HepG2 (cell line): ENCODE measurements around the gene GPR82. TPM values are rescaled to one million over a fixed set of nuclear protein-coding genes. Genes with fewer than 3 reads are reported as not detected.

Experiments
- ATAC-seq: fragments of 200-7000 bp; cut with Tn5 transposase; 3 replicates; pipeline ENCODE4 v1.9.1; 2020; ENCODE audit warnings: mild to moderate bottlenecking, moderate library complexity
- BruUV-seq: library from RNA; stranded (reverse); fragments of 400-500 nt; replicated peaks from 2 replicates; lab custom pipeline; 2021; lab: Mats Ljungman, UMichigan
- CTCF ChIA-PET: fragments of 300-600 bp; formaldehyde crosslinking; extraction: SDS; loops from one replicate; lab custom pipeline; 2021; ENCODE audit warnings: low total read pairs, inconsistent platforms, low intra/inter-chr PET ratio; lab: Yijun Ruan, JAX
- POLR2A ChIA-PET: fragments of 350-600 bp; sonication (Branson Sonifier 250); formaldehyde crosslinking; loops from one replicate; lab custom pipeline; 2020; ENCODE audit warnings: antibody characterized with exemption, inconsistent platforms; lab: Yijun Ruan, JAX
- DNase-seq: peaks from one replicate; pipeline ENCODE4 v3.0.0-alpha.2; 2015; ENCODE audit warnings: low spot score
- FAIRE-seq: peaks from 3 replicates; lab custom pipeline; 2011; peaks lifted over from hg19 to GRCh38; lab: Jason Lieb, UNC
- H2AFZ ChIP-seq: one replicate; pipeline ENCODE4 v1.6.1; 2011; ENCODE audit warnings: low read length, inconsistent platforms
- H3K27ac ChIP-seq: fragments of 300-600 bp; 3 replicates; pipeline ENCODE4 v1.8.0; 2011; ENCODE audit warnings: mixed run types, mild to moderate bottlenecking, mixed read lengths, low read length, inconsistent platforms; ENCODE audit not compliant: insufficient read depth; ENCODE audit errors: extremely low read length
- H3K27me3 ChIP-seq, 2 experiments: fragments of 200-600 bp in 1 of 2; 2 replicates in 1 of 2; 3 replicates in 1 of 2; pipeline versions ENCODE4 v1.6.0 to v1.8.0; 2011; ENCODE audit warnings: low read length in 2 of 2, mild to moderate bottlenecking in 2 of 2, moderate library complexity in 2 of 2, inconsistent platforms in 1 of 2; ENCODE audit not compliant: insufficient read depth in 2 of 2, control insufficient read depth in 1 of 2
- H3K36me3 ChIP-seq, 2 experiments: fragments of 200-600 bp in 1 of 2; replicated peaks in 1 of 2; 2 replicates in 1 of 2; 3 replicates in 1 of 2; pipeline versions ENCODE4 v1.5.1 to v1.8.0; 2011; ENCODE audit warnings: low read length in 2 of 2, inconsistent platforms in 1 of 2; ENCODE audit not compliant: insufficient read depth in 2 of 2, control insufficient read depth in 1 of 2
- H3K4me1 ChIP-seq: 2 replicates; pipeline ENCODE4 v1.5.1; 2012; ENCODE audit warnings: low read length, inconsistent platforms; ENCODE audit not compliant: insufficient read depth
- H3K4me2 ChIP-seq: 2 replicates; pipeline ENCODE4 v1.6.0; 2011; ENCODE audit warnings: low read depth, low read length, inconsistent platforms
- H3K4me3 ChIP-seq, 3 experiments: fragments of 200-600 bp in 1 of 3; sonication (generic), shearing (Covaris generic) in 1 of 3; replicated peaks in 1 of 3; 2 replicates each; pipeline ENCODE4 v1.5.1; 2011 to 2016; ENCODE audit warnings: low read length in 3 of 3, inconsistent platforms in 2 of 3, low read depth in 2 of 3, mild to moderate bottlenecking in 2 of 3, control low read depth in 1 of 3, mixed read lengths in 1 of 3; ENCODE audit not compliant: insufficient read depth in 1 of 3
- H3K79me2 ChIP-seq: one replicate; pipeline ENCODE4 v1.6.1; 2011; ENCODE audit warnings: low read length, inconsistent platforms; ENCODE audit not compliant: insufficient read depth
- H3K9ac ChIP-seq: 2 replicates; pipeline ENCODE4 v1.6.0; 2011; ENCODE audit warnings: mild to moderate bottlenecking, low read depth, low read length, inconsistent platforms; ENCODE audit not compliant: insufficient read depth
- H3K9me3 ChIP-seq: 2 replicates; pipeline ENCODE4 v1.5.1; 2012; ENCODE audit warnings: mild to moderate bottlenecking, low read length
- H4K20me1 ChIP-seq: 2 replicates; pipeline ENCODE4 v1.6.0; 2011; ENCODE audit warnings: inconsistent platforms, mild to moderate bottlenecking, low read length, moderate library complexity; ENCODE audit not compliant: insufficient read depth
- IRF1 ChIP-seq: sonication (generic); formaldehyde crosslinking; IDR thresholded peaks from 2 replicates; pipeline ENCODE4 v1.4.0; 2020; ENCODE audit warnings: low read depth, mild to moderate bottlenecking, missing genetic modification reagents
- JDP2 ChIP-seq: sonication (generic); formaldehyde crosslinking; IDR thresholded peaks from 2 replicates; pipeline ENCODE4 v1.8.1; 2022; ENCODE audit warnings: missing genetic modification reagents, borderline replicate concordance
- KLF6 ChIP-seq: IDR thresholded peaks from 2 replicates; pipeline ENCODE4 v1.8.0; 2016; ENCODE audit warnings: missing biosample characterization, missing genetic modification reagents
- PAX8 ChIP-seq: sonication (generic); formaldehyde crosslinking; IDR thresholded peaks from 2 replicates; pipeline ENCODE4 v1.8.0; 2022; ENCODE audit warnings: mild to moderate bottlenecking, missing genetic modification reagents, borderline replicate concordance
- PRDM15 ChIP-seq: sonication (generic); formaldehyde crosslinking; IDR thresholded peaks from 2 replicates; pipeline ENCODE4 v1.4.0; 2020; ENCODE audit warnings: missing genetic modification reagents
- SIN3A ChIP-seq: IDR thresholded peaks from 2 replicates; pipeline ENCODE4 v1.6.1; 2011; ENCODE audit warnings: low read depth, mild to moderate bottlenecking, control low read depth, low read length, borderline replicate concordance
- TCF7L2 ChIP-seq: IDR thresholded peaks from 2 replicates; pipeline ENCODE4 v1.6.1; 2011; ENCODE audit warnings: mild to moderate bottlenecking, low read depth, low read length, moderate library complexity
- TEAD3 ChIP-seq: optimal IDR thresholded peaks from 2 replicates; pipeline ENCODE3; 2016; ENCODE audit warnings: borderline replicate concordance
- THAP8 ChIP-seq: sonication (generic); formaldehyde crosslinking; IDR thresholded peaks from 2 replicates; pipeline ENCODE4 v1.5.1; 2020; ENCODE audit warnings: missing genetic modification reagents, mild to moderate bottlenecking, borderline replicate concordance
- TRIM24 ChIP-seq: sonication (generic); formaldehyde crosslinking; IDR thresholded peaks from 2 replicates; pipeline ENCODE4 v1.8.0; 2022; ENCODE audit warnings: mild to moderate bottlenecking, missing genetic modification reagents
- ZBTB33 ChIP-seq: sonication (generic); formaldehyde crosslinking; IDR thresholded peaks from 2 replicates; pipeline ENCODE4 v1.4.0; 2020; ENCODE audit warnings: missing genetic modification reagents
- WGBS: methylation state at CpG from one replicate; pipeline ENCODE4 v1.1.6; 2017; ENCODE audit warnings: low lambda C conversion rate; 5-methylcytosine and 5-hydroxymethylcytosine counted together
- in situ Hi-C: cut with HindIII; loops from 2 replicates; pipeline ENCODE4 v1.10.0; 2017; ENCODE audit warnings: low pct_unique_long_range_greater_than_20kb; ENCODE audit not compliant: extremely low pct_ligation_motif_present
- intact Hi-C: fragments of 100-400 bp; cut with micrococcal nuclease; formaldehyde crosslinking; loops from one replicate; pipeline ENCODE4 v1.10.0; 2022; ENCODE audit not compliant: unreplicated experiment
- polyA plus RNA-seq, 8 experiments: library from polyadenylated mRNA; depleted of rRNA in 3 of 8; stranded (reverse) in 7 of 8; unstranded in 1 of 8; fragments of >200 nt; fragmentation: Illumina TruSeq in 4 of 8; extraction: Trizol in 4 of 8; gene quantifications; 2 replicates each; pipeline versions ENCODE4 v1.2.1 to v1.2.3, GENCODE V29; 2011 to 2016; ENCODE audit warnings: low read depth in 4 of 8, missing spikeins in 1 of 8, mixed read lengths in 1 of 8; ENCODE audit not compliant: insufficient read depth in 1 of 8
- total RNA-seq, 5 experiments: library from RNA; depleted of rRNA; stranded (reverse); fragments of >200 nt; fragmentation: Illumina TruSeq; extraction: Trizol; gene quantifications; 2 replicates each; pipeline ENCODE4 v1.2.3, GENCODE V29; 2016; ENCODE audit warnings: low read depth in 1 of 5

Gene GPR82
- total and polyA plus RNA-seq, 2 of the 13 experiments (the other 11 are each of a cell fraction or from before 2014, with no cell fraction given), result not detected

- CTCF ChIA-PET, result no interaction called here
- no peaks in the 10 kb centered on the region for H3K27me3 ChIP-seq
- TF ChIP-seq TCF7L2, result no peak
- TF ChIP-seq, all 625 proteins: peak for 0
- H3K9me3 ChIP-seq, result no peaks in the 10 kb centered on the region
- no peaks in the 10 kb centered on the region for H3K79me2 ChIP-seq
- no peaks in the 10 kb centered on the region for H4K20me1 ChIP-seq
- WGBS, result 98% methylated on average over 4 of the region's 4 CpGs
- H3K36me3 ChIP-seq, result no peaks in the 10 kb centered on the region
- DNase-seq, result no peak
- in situ Hi-C loops (no loop called here), intact Hi-C loops (no loop called here)
- no peak for FAIRE-seq
- H3K4me2 ChIP-seq, result no peak overlapping the region
- no peaks in the 10 kb centered on the region for H3K4me1 ChIP-seq
- H3K27ac ChIP-seq, result no peak overlapping the region
- POLR2A ChIA-PET, result no interaction called here
- no TSS peak for BruUV-seq
- H3K9ac ChIP-seq, result no peak overlapping the region
- ATAC-seq, result no peak
- no peak overlapping the region for H3K4me3 ChIP-seq
- no peak overlapping the region for H2AFZ ChIP-seq
Observed at GRCh38 chrX:41686788-41687187, 37.2 kb upstream of the GPR82 start.

GRCh38 chrX:41688156-41688555 is 35.8 kb upstream of the GPR82 start:
- no peaks in the 10 kb centered on the region for H3K79me2 ChIP-seq
- H3K36me3 ChIP-seq, result no peaks in the 10 kb centered on the region
- no peak overlapping the region for H3K9ac ChIP-seq
- no peak overlapping the region for H3K4me3 ChIP-seq
- H3K4me2 ChIP-seq, result no peak overlapping the region
- ChIA-PET POLR2A (no interaction called here), CTCF (no interaction called here)
- no peaks in the 10 kb centered on the region for H3K9me3 ChIP-seq
- intact Hi-C loops (no loop called here), in situ Hi-C loops (no loop called here)
- DNase-seq, result no peak
- BruUV-seq, result no TSS peak
- no peaks in the 10 kb centered on the region for H3K4me1 ChIP-seq
- no peaks in the 10 kb centered on the region for H4K20me1 ChIP-seq
- FAIRE-seq, result no peak
- H3K27me3 ChIP-seq, result no peaks in the 10 kb centered on the region
- no peak overlapping the region for H2AFZ ChIP-seq
- H3K27ac ChIP-seq, result no peak overlapping the region
- ATAC-seq, result no peak
- 95% methylated on average over 2 of the region's 2 CpGs for WGBS
- TF ChIP-seq TRIM24 (CRISPR knock-in tag) (no peak), PRDM15 (CRISPR knock-in tag) (no peak), JDP2 (CRISPR knock-in tag) (no peak), IRF1 (CRISPR knock-in tag) (no peak), TEAD3 (CRISPR knock-in tag) (no peak), PAX8 (no peak), KLF6 (CRISPR knock-in tag) (no peak), SIN3A (no peak), ZBTB33 (no peak), THAP8 (CRISPR knock-in tag) (no peak)
